CD4-positive, alpha-beta T cell treated with Interleukin-15 for 1 hour (primary cell): ENCODE data around the gene ZNF451.
"Not testable (repeated sequence)": the region's sequence is repeated elsewhere in the genome, so short reads cannot be mapped to it uniquely, and the experiment has no call there.

Experiments
- DNase-seq: peaks from one replicate; pipeline ENCODE4 v3.0.0-alpha.2; 2020

ZNF451 gene

GRCh38 chr6:57089687-57090457, at the start of gene ZNF451:
ZNF451 (plus strand) TSS chr6:57090188; CDS start chr6:57090254, 66 bp downstream.
- DNase-seq: peak; percentile 96

GRCh38 chr6:57044061-57044460, 45.9 kb upstream of the ZNF451 start:
- not testable (repeated sequence) for DNase-seq

GRCh38 chr6:57044568-57044967, 45.4 kb upstream of the ZNF451 start:
- no peak for DNase-seq

- DNase-seq: peak; percentile 78
Observed at GRCh38 chr6:57046332-57047256, 43.4 kb upstream of the ZNF451 start, which contains the start of gene KIAA1586. KIAA1586 (plus strand) TSS chr6:57046693; CDS start chr6:57046756, 63 bp downstream.

GRCh38 chr6:57047257-57047585, 42.8 kb upstream of the ZNF451 start:
- not testable (repeated sequence) for DNase-seq

GRCh38 chr6:57047859-57048258, 42.1 kb upstream of the ZNF451 start:
- not testable (repeated sequence) for DNase-seq

GRCh38 chr6:57048577-57048976, 41.4 kb upstream of the ZNF451 start:
- no peak for DNase-seq

GRCh38 chr6:57063847-57064246, 26.1 kb upstream of the ZNF451 start:
- DNase-seq: no peak

- DNase-seq: no peak
Observed at GRCh38 chr6:57064809-57065208, 25.2 kb upstream of the ZNF451 start.

GRCh38 chr6:57068061-57068460, 21.9 kb upstream of the ZNF451 start:
- DNase-seq: no peak

- DNase-seq: no peak
Observed at GRCh38 chr6:57069228-57069627, 20.8 kb upstream of the ZNF451 start.

- no peak for DNase-seq
Observed at GRCh38 chr6:57069920-57070331, 20.1 kb upstream of the ZNF451 start.

- no peak for DNase-seq
Observed at GRCh38 chr6:57072108-57072507, 17.9 kb upstream of the ZNF451 start.

GRCh38 chr6:57074383-57074782, 15.6 kb upstream of the ZNF451 start:
- no peak for DNase-seq

- no peak for DNase-seq
Observed at GRCh38 chr6:57075092-57075491, 14.9 kb upstream of the ZNF451 start.

GRCh38 chr6:57078531-57079207, 11.3 kb upstream of the ZNF451 start:
- no peak for DNase-seq

GRCh38 chr6:57085471-57085870, 4.5 kb upstream of the ZNF451 start:
- DNase-seq: no peak

- no peak for DNase-seq
Observed at GRCh38 chr6:57086843-57087242, 3.1 kb upstream of the ZNF451 start.

GRCh38 chr6:57087916-57088315, 2.1 kb upstream of the ZNF451 start:
- no peak for DNase-seq

GRCh38 chr6:57089265-57089664, 723 bp upstream of the ZNF451 start:
- DNase-seq: no peak

GRCh38 chr6:57090458-57091067, 575 bp downstream of the ZNF451 start:
- not testable (repeated sequence) for DNase-seq

- not testable (repeated sequence) for DNase-seq
Observed at GRCh38 chr6:57091375-57091774, 1.4 kb downstream of the ZNF451 start.

GRCh38 chr6:57094689-57095088, 4.7 kb downstream of the ZNF451 start:
- no peak for DNase-seq
